ENCODE measurements around the gene SMCO3. TPM values are rescaled to one million over a fixed set of nuclear protein-coding genes. Genes with fewer than 3 reads are reported as not detected.
"Not testable (repeated sequence)": the region's sequence is repeated elsewhere in the genome, so short reads cannot be mapped to it uniquely, and the experiment has no call there.

SMCO3 gene
- total RNA-seq, 1 donor from 2014 or later = not detected

DNA sequence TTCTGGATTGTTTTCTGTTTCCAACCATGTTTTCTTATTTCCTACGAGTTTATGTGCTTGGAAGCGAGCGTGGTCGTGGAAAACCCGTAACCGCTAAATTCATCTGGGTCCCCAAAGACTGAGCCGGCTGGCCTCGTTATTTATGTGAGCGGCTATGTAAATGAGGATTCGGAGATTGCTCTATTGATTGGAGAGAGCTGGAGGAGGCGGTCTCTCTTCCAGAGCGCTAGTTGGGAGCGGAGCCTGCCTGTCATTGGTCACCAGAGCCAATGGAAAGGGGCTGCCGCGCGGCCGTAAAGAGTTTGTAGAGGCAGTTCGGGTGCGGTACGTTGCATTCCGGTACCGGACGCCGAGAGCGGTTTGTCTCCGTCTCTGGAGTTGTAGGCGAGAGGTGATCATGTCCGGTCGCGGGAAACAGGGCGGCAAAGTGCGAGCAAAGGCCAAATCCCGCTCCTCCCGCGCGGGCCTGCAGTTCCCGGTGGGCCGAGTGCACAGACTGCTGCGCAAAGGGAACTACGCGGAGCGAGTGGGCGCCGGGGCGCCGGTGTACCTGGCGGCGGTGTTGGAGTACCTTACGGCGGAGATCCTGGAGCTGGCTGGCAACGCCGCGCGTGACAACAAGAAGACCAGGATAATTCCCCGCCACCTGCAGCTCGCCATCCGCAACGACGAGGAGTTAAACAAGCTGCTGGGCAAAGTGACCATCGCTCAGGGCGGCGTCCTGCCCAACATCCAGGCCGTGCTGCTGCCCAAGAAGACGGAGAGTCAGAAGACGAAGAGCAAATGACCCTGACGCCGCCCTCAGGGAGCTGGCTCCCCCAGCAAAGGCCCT lies 39.7 kb downstream of the SMCO3 start:
- DNase-seq = peak; percentile 85

DNA sequence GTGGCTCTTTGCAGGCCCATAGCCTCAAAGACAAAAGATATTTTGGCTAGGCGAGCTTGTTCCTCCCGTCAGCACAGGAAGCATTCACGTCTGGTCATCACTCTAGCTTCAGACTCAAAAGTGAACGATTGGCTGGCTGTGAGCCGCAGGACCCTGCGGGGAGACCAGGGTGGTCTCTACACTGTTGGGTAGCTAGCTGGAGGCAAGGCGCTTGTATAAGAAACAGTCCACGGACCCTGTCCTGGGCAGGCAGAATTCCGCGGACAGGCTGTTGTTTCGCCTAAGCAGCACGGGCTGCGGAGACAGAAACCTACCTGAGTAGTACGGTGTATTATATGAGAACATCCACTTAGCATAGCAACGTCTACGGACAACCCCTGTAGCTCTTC lies 40.3 kb downstream of the SMCO3 start:
- no peak for DNase-seq

DNA sequence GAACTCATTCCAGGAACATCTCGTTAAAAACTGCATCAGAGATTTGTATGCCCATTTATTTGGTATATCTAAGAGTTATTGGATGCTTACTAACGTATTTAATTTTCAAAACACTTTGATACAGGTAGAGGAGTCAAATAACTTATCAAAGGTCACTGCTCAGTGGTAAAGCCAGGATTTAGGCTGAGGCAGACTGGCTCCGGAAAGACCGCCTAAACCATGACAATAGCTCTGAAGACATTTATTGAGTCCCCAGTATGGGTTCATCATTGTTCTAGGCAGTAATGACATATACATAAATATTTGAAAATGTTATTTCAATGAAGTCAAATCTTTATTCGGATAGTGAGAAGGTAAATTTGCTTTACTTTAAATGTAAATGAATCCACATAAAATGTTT lies 41.0 kb downstream of the SMCO3 start:
- DNase-seq = no peak

GRCh38 chr12:14771651-14772137 lies 42.3 kb downstream of the SMCO3 start:
- DNase-seq = no peak

DNA sequence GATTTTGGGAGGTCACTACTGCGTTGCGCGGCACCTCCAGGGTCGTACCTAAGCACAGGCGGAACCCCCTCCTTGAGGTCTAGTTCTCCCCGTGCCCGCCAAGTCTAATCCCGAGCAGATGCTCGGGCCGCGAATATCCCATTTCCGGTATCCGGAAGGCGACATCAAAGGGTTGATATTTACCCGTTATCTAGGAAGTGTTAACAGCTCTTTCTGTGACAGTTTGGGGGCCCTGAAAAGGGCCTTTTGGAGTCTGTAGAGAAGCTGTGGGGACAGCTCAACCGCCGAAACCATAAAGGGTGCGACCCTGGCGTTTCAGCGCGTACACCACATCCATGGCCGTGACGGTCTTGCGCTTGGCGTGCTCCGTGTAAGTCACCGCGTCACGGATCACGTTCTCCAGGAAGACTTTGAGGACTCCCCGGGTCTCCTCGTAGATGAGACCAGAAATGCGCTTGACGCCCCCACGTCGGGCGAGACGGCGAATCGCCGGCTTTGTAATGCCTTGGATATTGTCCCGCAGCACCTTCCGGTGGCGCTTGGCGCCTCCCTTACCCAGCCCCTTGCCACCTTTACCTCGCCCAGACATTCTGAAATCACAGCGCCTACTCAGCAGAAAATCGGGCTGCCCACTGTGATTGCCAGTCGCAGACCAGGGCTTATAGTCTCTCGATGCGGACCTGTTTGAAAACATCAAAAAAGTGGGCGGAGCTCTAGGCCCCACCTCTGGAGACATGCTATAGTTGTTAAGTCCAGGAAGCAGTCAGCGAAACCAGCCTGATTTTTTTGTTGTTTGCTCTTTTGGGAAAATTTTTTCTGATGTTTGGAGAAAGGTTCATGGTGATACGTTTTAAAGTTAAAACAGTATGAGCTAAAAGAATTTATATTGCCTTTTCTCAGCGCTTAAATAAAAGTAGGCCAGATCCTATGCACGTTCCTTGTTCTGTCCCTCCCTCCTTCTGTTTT lies 43.2 kb downstream of the SMCO3 start:
- DNase-seq = peak; percentile 89

DNA sequence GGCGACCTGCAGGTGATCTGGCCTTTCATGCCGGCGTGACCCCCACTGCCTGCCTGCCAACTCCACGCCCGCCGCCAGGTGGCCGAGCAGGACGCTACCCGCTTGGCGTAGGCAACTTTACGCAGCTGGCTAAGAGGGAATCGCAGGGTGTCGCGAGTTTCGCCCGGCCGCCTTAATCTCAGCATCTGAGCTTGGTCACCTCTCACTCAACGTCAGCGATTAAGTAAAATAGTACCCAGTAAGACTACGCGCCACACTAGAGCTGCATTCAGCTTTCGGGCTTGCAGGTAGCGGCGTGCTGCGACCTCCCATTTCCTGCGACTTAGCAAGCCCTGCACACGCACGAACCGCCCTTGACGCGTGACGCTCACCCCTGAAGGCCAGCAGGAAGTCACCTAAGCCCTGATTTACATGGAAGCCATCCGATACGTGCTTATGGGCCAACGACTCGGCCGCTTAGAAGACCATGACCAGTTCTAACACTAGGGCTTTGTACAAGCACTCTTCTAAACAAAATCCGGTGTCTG lies 44.0 kb downstream of the SMCO3 start:
- DNase-seq = peak; percentile 62

DNA sequence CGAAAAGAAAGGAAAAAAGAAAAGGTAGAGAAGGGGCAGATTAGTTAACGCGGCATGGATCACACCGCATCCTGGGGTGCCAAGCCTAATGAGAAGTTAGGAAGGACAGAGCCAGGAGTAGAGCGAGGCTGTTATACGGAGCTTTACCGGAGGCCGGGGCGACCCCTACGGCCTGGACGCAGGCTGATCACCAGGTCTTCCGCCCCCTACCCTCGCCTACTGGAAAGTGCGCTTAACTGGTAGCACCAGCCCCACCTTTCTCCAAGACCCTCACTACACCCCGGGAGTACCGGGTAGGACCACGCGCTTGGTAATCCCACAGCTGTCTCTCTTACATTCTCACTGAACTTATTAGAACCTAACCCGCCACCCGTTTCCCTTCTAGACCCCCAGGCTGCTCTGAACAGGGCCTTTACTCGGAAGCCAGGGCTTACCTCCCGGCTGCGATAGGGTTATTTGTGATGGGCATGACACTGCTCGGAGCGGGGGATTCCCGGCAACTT lies 44.5 kb downstream of the SMCO3 start:
- DNase-seq = no peak

- no peak for DNase-seq
Observed at GRCh38 chr12:14768823-14769405, 45.1 kb downstream of the SMCO3 start.

GRCh38 chr12:14767617-14768016 lies 46.4 kb downstream of the SMCO3 start:
- DNase-seq = no peak

GRCh38 chr12:14766649-14767215 lies 47.2 kb downstream of the SMCO3 start:
- no peak for DNase-seq

GRCh38 chr12:14766020-14766419 lies 48.0 kb downstream of the SMCO3 start:
- not testable (repeated sequence) for DNase-seq

- no peak for DNase-seq
Observed at GRCh38 chr12:14765398-14765797, 48.6 kb downstream of the SMCO3 start.

DNA sequence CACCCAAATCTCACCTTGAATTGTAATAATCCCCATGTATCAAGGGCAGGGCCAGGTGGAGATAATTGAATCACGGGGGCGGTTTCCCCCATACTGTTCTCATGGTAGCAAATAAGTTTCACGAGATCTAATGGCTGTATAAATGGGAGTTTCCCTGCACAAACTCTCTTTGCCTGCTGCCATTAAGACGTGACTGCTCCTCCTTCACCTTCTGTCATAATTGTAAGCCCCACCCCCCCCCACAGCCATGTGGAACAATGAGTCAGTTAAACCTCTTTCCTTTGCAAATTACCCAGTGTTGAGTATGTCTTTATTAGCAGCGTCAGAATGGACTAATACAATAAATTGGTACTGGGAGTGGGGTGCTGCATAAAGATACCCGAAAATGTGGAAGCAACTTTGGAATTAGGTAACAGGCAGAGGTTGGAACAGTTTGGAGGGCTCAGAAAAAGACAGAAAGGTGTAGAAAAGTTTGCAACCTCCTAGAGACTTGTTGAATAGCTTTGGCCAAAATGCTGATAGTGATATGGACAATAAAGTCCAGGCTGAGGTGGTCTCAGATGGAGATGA lies 54.2 kb downstream of the SMCO3 start:
- not testable (repeated sequence) for DNase-seq

GRCh38 chr12:14756334-14757143 lies 57.4 kb downstream of the SMCO3 start:
- no peak for DNase-seq

Other genes starting within 250 kb of the SMCO3 start
- gene PLBD1, start 246.3 kb downstream of the SMCO3 start, total RNA-seq = 2.5 TPM
- under 0.01 TPM for gene GUCY2C, start 117.6 kb downstream of the SMCO3 start, total RNA-seq
- gene WBP11, start 10.7 kb downstream of the SMCO3 start, total RNA-seq = 16.1 TPM
- 3.6 TPM for gene C12orf60, start 10.5 kb downstream of the SMCO3 start, total RNA-seq
- not detected for gene ART4, start 29.3 kb upstream of the SMCO3 start, total RNA-seq
- gene MGP, start 71.7 kb upstream of the SMCO3 start, total RNA-seq = 3.9 TPM
- gene ERP27, start 124.4 kb upstream of the SMCO3 start, total RNA-seq = not detected
- gene ARHGDIB, start 147.4 kb upstream of the SMCO3 start, total RNA-seq = 5.8 TPM
- not detected for gene PDE6H, start 158.9 kb upstream of the SMCO3 start, total RNA-seq

Data from occipital lobe (tissue), 2 donors.